Stimulated activated CD4-positive, alpha-beta T cell treated with anti-CD3 and anti-CD28 coated beads, Interleukin-4, amount 100 ng/mL, for 24 hours (primary cell): ENCODE measurements around the gene SPINK5.

Experiments used
- DNase-seq: peaks from one replicate; pipeline ENCODE4 v3.0.0-alpha.2; 2020

Gene SPINK5

DNA sequence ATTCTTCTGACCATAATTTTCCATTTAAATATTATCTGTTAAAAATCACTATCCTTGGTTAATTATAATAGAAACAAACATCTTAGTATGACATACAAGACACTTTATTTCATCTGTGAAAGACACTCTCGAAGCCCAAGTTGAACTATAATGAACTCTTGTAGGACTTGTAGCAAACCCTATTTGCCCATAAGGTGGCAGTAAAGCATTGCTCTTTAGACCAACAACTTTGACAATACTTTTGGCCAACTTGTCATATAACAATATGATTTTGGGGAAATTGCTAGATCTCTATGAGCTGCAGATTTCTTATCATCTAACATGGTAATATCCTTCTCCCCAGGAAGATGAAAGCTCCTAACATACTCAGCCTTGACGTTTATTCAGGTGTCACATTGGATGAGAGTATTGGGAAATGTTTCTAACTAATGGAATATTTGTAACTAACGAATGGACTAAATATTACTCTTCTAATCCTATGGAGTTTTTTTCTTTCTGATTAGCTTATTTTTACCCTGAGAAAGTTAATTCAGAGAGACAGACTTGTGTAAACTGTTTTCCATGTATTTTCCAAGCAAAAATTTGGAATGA is 115.5 kb downstream of the SPINK5 start:
- DNase-seq = no peak

- DNase-seq = no peak
Measured at GRCh38 chr5:148186248-148187003, 122.6 kb downstream of the SPINK5 start.
